G401.6 (cell line): ENCODE results near the gene CASP8.

Experiments
- FAIRE-seq: peaks from 2 replicates; lab custom pipeline; 2012; peaks lifted over from hg19 to GRCh38; lab: Jason Lieb, UNC

The CASP8 gene

DNA sequence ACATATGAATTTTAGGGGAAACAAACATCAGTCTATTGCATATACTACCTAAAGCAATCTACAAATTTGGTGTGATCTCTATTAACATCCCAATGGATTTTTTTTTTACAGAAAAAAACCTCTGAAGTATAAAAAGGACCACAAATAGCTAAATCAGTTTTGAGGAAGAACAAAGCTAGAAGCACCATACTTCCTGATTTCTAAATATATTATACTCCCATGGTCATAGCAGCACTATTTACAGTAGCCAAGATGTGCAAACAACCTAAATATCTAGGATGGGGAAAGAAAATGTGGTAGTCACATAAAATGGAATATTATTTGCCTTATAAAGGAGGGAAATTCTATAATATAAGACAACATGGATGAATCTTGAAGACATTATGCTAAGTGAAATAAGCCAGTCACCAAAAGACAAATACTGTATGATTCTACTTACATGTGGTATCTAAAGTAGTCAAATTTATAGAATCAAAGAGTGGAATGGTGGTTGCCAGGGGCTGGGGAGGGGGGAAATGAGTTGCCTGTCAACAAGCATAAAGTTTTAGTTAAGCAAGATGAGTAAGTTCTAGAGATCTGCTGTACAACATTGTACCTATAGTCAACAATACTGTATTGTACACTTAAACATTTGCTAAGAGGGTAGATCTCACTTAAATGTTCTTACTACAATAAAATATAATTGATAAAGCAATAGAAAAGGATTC is 17.6 kb upstream of the CASP8 start:
- FAIRE-seq = no peak

DNA sequence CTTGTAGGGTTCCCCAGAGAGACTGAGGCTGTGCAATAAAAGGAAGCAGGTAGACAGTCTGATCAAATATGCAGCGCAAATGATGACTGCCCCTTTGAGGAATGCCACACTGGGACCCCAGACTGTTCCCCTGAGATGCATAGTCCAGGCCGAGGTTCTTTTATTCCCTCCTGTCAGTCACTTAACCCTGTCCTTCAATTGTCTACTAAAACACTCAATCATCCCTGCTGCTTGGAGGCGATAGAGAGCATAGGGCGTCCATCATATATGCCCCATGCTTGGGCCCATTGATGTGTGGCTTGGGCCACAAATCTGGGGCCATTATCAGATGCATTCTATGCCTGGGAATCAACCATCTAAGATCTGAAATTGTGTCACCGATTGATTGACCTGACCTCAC is 15.5 kb upstream of the CASP8 start:
- FAIRE-seq = no peak

DNA sequence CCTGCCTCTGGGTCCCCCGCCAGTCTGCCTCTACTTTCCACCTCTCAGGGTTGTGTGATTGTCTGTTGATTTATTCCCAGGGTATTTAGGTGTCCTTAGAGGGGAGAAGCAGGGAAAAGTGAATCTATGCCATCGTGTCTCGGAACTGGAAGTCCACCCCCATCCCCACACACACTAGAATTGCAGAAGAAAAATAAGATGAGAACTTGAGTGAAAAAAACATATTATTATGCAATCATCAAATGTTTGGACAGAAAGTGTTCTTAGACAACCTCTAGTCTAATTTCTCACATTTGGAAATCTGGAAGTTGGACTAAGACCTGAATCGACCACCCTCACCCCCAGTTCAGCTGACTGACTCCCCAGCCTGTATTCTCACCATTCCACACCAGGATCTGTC is 14.1 kb upstream of the CASP8 start:
- no peak for FAIRE-seq

DNA sequence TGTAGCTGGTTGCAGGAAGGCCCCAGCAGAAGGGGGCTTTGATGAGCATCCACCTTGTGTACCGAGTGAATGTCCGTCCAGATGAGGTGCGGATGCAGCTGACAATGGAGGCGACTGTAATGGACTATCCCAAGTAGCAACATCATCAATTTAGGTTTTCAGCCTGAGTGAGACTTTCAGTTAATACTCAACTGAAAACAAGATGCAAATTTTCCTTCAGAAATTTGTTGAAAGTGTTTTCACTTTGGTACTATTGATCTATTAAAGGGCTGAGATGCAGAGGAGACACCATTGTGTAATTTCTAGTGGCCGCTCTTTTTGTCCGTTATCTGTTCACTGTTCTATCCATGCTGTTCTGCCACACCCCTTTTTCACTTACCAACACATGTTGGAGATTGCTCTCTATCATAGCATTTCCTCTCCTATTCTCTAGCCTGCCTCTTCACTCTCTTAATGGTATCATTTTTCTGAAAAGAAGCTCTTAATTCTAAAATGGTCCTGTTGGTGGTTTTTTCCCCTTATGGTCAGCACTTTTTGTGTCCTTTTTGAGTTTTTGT is 12.0 kb upstream of the CASP8 start:
- no peak for FAIRE-seq

DNA sequence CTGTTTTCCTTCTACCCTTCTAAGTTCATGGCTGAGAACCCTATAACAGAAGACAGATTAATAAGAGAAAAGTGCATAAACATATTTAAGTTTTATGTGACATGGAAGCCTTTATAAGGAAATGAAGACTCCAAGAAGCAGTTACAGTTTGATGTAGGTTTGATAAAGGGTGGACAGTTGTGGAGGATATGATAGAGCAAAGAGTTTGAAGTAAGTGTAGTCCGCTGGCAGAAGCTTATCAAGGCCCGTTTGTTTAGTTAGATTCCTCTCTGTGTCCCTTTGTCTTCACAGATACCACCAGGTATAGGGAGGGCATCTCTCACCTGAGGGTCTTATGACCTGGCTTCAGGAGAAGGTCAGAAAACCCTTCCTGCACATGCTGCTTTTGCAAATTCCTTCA is 10.4 kb upstream of the CASP8 start:
- FAIRE-seq = no peak

DNA sequence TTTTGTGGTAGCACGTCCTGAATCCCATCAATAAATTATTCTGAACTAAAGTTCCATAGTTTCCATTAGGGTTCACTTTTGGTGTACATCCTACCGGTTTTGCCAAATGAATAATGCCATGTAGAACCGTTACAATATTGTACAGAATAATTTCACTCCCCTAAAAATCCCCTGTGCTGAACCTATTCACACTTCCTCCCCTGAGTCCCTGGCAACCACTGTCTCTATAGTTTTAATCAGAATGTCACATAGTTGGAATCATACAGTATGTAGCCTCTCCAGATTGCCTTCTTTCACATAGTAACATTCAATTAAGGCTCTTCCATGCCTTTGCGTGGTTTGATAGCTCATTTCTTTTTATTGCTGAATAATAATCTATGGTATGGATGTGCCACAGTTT is 9.6 kb upstream of the CASP8 start:
- FAIRE-seq = no peak

DNA sequence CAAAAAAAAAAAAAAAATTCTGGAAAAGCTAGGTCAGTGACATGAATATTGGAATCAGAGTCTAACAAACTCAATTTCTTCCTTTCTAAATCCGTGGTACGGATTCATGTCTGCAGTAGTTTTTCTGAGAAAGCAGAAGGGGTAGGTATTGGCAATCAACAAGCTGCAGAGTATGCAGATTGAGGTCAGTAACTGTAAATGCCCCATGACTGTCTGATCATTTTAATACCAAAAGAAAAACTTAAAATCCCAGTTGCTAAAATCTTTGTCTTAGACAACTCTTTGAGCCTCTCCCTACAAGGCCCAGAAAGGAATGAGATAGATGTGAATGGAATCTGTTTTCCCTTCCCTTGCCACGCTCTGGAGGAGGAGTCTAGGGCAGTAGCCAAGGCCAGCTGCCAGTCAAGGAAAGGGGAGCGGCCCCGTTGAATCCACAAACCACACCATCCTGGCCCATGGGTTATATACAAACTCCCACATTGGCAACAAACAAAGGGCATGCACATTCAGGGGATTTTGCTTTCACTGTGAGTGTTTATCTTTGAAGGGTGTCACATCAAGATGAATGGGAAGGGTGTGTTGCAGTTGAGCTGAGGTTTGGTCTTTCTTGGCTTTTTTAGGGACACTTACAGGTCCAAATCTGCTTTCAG is 6.1 kb upstream of the CASP8 start:
- FAIRE-seq = no peak

DNA sequence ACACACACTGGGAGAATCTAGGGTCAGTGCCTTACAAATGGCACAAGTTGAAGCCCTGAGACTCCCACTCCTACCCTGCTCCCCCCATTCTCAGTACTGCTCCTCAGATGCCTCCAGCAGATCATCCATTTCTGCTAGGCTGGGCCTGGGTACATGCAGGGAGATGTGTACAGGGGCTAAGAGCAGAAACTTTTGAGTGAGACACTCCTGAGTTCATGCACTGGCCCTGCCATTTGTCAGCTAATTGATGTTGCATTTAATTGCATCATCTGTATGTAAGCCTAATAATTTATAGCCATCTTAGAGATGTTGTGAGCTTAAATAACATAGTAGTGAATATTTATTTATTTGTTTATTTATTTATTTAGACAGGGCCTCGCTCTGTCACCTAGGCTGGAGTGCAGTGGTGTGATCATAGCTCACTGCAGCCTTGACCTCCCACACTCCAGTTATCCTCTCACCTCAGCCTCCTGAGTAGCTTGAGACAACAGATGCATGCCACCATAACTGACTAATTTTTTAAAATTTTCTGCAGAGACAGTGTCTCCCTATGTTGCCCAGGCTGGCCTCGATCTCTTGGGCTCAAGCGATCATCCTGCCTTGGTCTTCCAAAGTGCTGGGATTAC is 4.8 kb upstream of the CASP8 start:
- no peak for FAIRE-seq

DNA sequence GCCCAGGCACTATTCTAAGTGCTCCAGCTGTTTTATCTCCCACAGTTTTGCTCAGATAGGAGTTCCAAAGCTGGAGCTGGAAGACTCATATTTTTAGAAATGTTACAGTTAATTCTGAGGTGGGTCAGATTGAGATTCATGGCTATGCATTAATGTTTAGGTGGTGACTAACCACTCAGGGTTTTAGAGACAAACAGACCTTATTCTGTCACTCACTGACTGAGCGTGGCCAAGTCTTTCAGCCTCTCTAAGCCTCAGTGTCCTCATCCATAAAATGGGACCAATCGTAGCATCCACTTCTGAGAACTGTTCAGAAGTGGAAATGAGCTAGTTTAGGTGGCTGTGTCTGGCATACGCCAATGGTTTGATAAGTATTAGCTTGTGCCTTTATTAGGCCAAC is 4.3 kb upstream of the CASP8 start:
- no peak for FAIRE-seq

DNA sequence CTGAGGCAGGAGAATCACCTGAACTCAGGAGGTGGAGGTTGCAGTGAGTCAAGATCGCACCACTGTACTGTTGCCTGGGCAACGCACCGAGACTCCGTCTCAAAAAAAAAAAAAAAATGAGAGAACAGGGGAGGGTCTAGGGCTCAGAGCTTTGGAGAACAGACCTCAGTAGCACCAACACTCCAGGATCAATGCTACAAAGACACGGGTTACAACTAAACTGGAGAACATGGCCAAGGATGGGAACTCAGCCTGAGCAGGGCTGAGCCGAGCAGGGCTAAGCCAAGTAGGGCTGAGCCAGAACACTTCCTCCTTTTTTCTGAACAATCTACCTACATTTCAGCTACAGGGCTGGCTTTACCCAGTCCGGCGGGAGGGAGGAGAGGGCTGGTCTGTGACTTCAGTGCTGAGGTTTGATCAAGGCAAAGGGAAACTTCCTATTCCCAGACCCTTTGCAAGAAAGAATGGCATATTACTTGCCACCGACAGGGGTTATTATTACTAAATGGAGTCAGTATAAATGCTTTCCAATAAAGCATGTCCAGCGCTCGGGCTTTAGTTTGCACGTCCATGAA is 2.9 kb upstream of the CASP8 start:
- FAIRE-seq = no peak

DNA sequence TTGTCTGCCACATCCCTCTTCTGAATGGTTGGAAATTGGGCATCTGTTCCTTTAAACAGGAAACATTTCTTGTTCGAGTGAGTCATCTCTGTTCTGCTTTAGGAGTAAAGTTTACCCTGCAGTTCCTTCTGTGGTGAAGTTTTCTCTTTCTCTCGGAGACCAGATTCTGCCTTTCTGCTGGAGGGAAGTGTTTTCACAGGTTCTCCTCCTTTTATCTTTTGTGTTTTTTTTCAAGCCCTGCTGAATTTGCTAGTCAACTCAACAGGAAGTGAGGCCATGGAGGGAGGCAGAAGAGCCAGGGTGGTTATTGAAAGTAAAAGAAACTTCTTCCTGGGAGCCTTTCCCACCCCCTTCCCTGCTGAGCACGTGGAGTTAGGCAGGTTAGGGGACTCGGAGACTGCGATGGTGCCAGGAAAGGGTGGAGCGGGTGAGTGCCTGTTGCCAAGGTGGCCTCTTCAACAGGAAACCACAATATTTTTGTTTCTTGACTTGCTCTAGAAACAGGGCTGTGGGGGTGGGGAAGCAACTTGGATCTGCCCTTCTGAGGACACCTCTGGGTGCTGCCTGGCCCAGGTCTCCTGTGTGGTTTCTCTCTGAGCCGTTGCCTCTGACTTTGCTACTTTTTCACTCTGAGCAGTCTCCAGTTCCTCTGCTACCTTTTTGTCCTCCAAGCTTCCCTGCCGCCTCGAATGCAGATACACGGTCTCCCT is 2.2 kb upstream of the CASP8 start:
- peak; percentile 55 for FAIRE-seq

DNA sequence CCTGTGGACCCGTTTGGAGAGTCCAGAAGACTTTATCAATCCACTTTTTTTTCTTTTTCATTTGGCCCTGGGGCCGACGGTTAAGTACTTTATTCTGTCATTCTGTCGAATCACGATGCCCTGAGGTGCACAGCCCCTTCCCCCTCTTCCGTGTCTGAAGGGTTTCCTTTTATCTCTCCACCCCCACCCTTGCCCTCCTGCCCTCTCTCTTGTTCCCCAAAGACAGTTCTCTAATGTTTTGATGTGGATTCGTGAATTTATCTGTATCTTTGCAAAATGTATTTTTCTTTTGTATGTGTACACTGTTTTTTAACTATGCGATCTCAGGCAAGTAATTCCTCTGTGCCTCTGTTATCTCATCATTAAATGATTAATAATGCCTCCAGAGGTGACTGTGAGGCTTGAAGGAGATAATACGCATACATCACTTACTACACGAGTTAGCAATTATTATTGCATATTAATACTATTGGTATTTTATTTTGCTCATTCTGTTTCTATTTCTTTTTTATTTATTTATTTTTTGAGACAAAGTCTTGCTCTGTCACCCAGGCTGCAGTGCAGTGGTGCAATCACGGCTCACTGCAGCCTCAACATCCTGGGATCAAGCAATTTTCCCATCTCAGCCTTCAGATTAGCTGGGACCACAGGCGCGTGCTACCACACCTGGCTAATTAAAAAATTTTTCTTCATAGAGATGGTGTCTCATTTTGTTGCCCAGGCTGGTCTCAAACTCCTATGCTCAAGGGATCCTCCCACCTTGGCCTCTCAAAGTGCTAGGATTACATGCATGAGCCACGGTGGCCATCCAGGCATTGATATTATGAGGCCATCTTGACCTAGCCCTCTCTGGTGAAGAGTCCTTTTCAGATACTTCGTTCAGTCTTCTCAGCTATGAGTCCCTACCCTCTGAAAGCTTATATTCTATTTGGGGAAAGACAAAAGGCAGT is 1.4 kb upstream of the CASP8 start:
- FAIRE-seq = no peak

DNA sequence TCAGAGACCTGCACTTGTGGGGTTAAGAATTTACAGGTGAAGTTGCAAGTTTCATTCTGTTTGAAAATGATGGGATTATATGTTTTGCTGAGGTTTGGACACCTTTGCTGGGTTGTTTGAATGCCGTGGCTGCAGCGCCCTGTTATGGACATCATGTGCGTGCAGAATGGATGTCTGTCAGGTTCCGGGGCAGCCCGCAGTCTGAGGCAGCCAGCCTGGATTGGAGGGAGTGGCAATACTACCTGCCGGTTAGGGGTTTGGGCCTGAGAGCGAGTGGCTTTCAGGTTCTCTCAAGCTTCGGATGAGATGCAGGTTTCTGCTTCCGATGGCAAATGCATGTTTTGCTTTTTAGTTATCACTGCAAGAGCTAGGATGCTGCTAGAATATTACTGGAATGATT is 1.1 kb downstream of the CASP8 start:
- FAIRE-seq = no peak

DNA sequence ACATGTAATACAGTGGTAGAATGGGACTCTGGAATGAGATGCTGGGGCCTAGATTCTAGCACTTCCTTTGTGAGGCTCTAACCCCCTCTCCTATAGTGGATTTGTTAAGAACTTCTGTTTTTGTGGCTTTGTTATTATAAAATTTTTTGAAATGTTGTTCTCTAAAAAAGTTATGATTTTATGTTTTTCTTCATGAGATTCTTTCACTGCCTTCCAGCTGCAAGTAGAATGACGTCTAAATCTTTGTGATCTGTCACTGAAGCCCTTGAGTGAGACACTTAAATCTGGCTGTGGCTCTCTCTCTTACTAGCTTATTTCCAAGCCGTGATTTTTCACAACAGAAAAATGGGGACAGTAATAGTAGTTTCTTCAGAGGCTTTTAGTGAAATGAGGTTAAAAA is 1.6 kb downstream of the CASP8 start:
- FAIRE-seq = no peak

DNA sequence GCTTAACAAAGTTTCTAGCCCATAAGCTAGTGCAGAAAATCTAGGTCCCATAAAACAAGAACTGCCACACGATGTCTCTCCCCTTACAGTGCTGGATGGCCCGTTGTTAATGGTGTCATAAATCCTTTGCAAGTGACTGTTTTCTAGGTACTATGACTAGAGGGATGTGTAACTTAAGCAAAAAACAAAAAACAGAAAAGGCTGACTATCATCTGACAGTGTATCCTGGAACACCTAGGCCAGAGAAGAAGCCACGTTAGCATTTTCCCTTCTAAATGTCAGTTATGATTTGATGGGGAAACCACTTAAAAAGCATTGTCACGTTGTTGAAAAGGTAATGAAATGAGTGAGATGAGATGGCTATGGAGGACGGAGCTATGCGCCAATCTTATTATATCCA is 2.4 kb downstream of the CASP8 start:
- no peak for FAIRE-seq

DNA sequence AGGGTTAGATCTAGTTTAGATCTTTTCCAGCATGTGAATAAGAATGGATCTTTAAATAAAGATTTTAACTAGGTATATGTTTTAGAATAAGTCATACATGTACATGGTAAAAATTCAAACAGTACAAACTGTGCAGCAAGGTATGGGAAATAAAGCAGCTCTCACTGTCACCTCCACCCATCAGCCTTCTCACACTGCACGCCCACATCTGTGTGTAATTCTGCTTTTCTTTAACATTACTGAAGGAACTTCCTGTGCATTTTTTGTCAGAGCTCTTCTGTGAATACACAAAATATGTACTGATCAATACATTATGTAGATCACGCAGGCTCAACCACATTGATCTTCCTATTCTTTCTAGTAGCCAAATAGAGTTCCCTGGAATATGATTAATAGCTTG is 3.4 kb downstream of the CASP8 start:
- no peak for FAIRE-seq

DNA sequence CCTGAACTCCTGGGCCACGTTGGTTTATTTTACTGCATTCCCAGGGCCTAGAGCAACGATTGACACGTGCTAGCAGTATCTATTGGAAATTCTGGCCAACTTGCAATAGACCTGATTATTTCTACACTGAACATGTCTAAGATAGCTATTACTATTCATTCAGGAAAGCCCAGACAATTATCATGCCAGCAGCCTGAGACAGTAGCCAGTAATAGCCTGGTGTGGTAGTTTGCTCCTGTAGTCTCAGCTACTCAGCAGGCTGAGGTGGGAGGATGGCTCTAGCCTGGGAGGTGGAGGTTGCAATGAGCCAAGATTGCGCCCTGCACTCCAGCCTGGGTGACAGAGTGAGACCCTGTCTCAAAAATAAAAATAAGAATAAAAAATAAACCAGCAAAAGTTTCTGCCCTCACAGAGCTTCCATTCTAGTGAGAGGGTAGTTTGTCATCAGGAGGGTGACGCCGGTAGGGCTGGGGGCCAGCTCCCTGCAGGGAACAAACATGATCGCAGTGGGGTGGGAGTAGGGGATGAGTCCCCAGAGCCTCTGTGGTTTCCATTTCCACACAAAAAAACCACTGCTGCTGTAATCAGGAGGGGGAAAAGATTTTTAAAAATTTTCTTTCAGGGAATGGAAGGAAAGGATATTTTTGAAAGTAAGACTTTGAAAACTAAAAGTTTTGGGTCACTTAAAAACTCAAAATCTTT is 4.3 kb downstream of the CASP8 start:
- FAIRE-seq = no peak

DNA sequence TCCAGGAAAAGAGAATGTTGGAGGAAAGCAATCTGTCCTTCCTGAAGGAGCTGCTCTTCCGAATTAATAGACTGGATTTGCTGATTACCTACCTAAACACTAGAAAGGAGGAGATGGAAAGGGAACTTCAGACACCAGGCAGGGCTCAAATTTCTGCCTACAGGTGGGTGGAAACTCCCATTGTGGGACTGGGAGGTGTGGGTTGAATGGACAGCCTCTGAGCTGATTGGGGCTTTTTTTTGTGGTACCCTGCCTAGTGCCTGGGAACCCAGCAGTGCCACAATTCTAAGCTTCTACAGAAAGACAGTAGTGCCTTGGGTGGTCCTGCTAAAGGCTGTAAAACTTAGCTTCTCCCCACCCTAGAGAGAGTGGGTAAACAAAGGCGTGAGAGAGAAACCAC is 6.3 kb downstream of the CASP8 start:
- FAIRE-seq = no peak

DNA sequence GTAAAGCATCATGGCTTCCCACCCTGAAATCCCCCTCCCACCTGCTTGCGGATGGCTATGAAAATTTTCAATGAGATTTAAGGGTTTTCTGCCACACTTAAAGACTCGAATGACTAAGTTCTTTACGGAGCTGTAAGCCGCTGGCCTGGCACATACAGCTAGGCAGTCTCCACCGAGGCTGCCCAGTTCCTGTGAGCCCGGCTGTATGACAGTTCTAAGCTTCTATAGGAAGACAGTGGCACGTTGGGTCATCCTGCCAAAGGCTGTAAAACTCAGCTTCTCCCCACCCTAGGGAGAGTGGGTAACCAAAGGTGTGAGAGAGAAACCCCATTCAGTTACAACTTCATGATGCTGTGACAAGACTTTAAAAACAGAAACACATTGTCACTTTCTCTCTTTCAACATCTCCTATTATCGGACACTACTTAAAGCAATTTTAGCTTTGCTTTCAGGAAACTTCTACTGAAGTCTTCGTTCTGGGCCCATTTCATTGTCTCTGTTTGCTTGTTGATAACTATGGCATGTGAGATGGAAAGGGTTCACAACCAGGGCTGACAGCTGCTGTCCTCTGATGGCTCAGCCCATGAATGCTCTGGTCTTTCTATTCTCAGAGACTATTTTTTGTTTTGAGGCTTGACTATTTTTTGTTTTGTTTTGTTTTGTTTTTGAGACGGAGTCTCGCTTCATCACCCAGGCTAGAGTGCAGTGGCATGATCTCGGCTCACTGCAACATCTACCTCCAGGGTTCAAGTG is 7.1 kb downstream of the CASP8 start:
- FAIRE-seq = no peak

DNA sequence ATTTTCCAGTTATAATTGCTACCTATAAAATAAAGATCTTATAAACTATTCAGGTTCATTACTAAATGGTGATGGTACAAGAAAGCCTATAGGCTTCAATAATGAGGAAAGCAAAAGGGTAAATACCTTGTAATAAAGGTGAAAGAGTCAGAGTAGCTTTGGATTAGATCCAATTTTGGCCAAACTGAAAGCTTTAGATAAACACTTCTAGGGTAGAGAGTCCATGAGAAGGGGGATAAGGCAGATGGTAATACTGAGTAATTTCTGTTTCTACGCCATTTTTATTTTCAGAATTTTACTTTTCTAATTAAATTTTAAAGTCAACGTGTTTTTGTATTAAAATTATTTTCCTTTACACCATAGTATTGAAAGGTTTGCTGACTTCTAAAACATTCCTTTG is 9.4 kb downstream of the CASP8 start:
- FAIRE-seq = no peak
